ENCODE data around the gene CASS4.

- TF ChIP-seq, protein P1, sequence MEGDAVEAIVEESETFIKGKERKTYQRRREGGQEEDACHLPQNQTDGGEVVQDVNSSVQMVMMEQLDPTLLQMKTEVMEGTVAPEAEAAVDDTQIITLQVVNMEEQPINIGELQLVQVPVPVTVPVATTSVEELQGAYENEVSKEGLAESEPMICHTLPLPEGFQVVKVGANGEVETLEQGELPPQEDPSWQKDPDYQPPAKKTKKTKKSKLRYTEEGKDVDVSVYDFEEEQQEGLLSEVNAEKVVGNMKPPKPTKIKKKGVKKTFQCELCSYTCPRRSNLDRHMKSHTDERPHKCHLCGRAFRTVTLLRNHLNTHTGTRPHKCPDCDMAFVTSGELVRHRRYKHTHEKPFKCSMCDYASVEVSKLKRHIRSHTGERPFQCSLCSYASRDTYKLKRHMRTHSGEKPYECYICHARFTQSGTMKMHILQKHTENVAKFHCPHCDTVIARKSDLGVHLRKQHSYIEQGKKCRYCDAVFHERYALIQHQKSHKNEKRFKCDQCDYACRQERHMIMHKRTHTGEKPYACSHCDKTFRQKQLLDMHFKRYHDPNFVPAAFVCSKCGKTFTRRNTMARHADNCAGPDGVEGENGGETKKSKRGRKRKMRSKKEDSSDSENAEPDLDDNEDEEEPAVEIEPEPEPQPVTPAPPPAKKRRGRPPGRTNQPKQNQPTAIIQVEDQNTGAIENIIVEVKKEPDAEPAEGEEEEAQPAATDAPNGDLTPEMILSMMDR (IDR thresholded peaks at IDR 0.05) = no peak
- TF ChIP-seq POLR2A (IDR thresholded peaks at IDR 0.05) (no peak), EP300 (IDR thresholded peaks at IDR 0.05) (no peak), POLR2AphosphoS5 (IDR thresholded peaks at IDR 0.05) (no peak)
Measured at GRCh38 chr20:56423886-56424285, 11.8 kb downstream of the CASS4 start.

All from gastroesophageal sphincter (tissue), 3 donors.